Measurements from ENCODE around the gene RPS6KA5. TPM values are rescaled to one million over a fixed set of nuclear protein-coding genes. Genes with fewer than 3 reads are reported as not detected.

Gene RPS6KA5
- total RNA-seq, result 1 to 10 TPM; 4.6 to 7.3 (median 5.0) TPM

GRCh38 chr14:91060351-91061055, at the start of gene RPS6KA5:
Gene RPS6KA5, minus strand, starts transcription at chr14:91060641. Its CDS starts 207 bp downstream, at chr14:91060434.
- TF ChIP-seq CTCF (IDR thresholded peaks at IDR 0.05; ENCODE audit: low read depth), result no peak

- TF ChIP-seq CTCF (IDR thresholded peaks at IDR 0.05; ENCODE audit: low read depth), result no peak
These were observed 48.6 kb upstream of the RPS6KA5 start for GRCh38 chr14:91108941-91109611.

- no peak for TF ChIP-seq CTCF (IDR thresholded peaks at IDR 0.05; ENCODE audit: low read depth)
These were observed 42.7 kb upstream of the RPS6KA5 start for GRCh38 chr14:91103116-91103515.

- TF ChIP-seq CTCF (IDR thresholded peaks at IDR 0.05; ENCODE audit: low read depth), result no peak
These were observed 39.7 kb upstream of the RPS6KA5 start for GRCh38 chr14:91100102-91100501.

- TF ChIP-seq CTCF (IDR thresholded peaks at IDR 0.05; ENCODE audit: low read depth), result no peak
These were observed 38.1 kb upstream of the RPS6KA5 start for GRCh38 chr14:91098591-91098990.

GRCh38 chr14:91095178-91095577, 34.7 kb upstream of the RPS6KA5 start:
- TF ChIP-seq CTCF (IDR thresholded peaks at IDR 0.05; ENCODE audit: low read depth), result no peak

GRCh38 chr14:91094772-91095171, 34.3 kb upstream of the RPS6KA5 start:
- no peak for TF ChIP-seq CTCF (IDR thresholded peaks at IDR 0.05; ENCODE audit: low read depth)

Measured in subcutaneous adipose tissue (tissue), 4 donors.